Uterus (tissue), 4 donors: ENCODE results near the gene LIME1. TPM values are rescaled to one million over a fixed set of nuclear protein-coding genes. Genes with fewer than 3 reads are reported as not detected.

ENCODE experiments used
- DNase-seq, 2 donors: peaks; one replicate each; pipeline ENCODE4 v3.0.0-alpha.2; 2019 to 2020
- H3K27ac ChIP-seq, 2 donors: fragments of 200-600 bp; sonication (generic); 1 replicate in 1 of 2; 2 replicates in 1 of 2; pipeline ENCODE4 v1.5.1; 2016 to 2018
- H3K27me3 ChIP-seq, 2 donors: fragments of 200-600 bp; sonication (generic); one replicate each; pipeline ENCODE4 v1.5.1; 2018 to 2019; ENCODE audit warnings: control low read depth in 1 of 2
- H3K36me3 ChIP-seq, 2 donors: fragments of 200-600 bp; sonication (generic); one replicate each; pipeline ENCODE4 v1.5.1; 2019; ENCODE audit warnings: control low read depth in 1 of 2
- H3K4me1 ChIP-seq, 2 donors: fragments of 200-600 bp; sonication (generic); one replicate each; pipeline ENCODE4 v1.5.1; 2018 to 2019; ENCODE audit warnings: control low read depth in 1 of 2
- H3K4me3 ChIP-seq, 2 donors: fragments of 200-600 bp; sonication (generic); 1 replicate in 1 of 2; 2 replicates in 1 of 2; pipeline ENCODE4 v1.5.1; 2018 to 2019; ENCODE audit warnings: mild to moderate bottlenecking in 1 of 2
- H3K9me3 ChIP-seq, 2 donors: fragments of 200-600 bp; sonication (generic); one replicate each; pipeline ENCODE4 v1.5.1; 2019; ENCODE audit warnings: control low read depth in 1 of 2
- POLR2A ChIP-seq, 2 donors: fragments of 450-650 bp; IDR thresholded peaks; one replicate each; pipeline ENCODE4 v1.6.1; 2016; ENCODE audit warnings: antibody characterized with exemption in 2 of 2, mild to moderate bottlenecking in 1 of 2, moderate library complexity in 1 of 2
- intact Hi-C: fragments of 100-400 bp; cut with DNase I; formaldehyde crosslinking; loops from one replicate; pipeline ENCODE4 v1.15.1; 2023; ENCODE audit warnings: low total_unique reads
- total RNA-seq, 4 donors: library from RNA; depleted of rRNA in 3 of 4; stranded (reverse); fragments of >200 nt in 3 of 4; gene quantifications; one replicate each; pipeline versions ENCODE4 v1.1.0 to v1.2.4, GENCODE V29; 2014 to 2023
- TF ChIP-seq, protein P1 (sequence below), 4 experiments: fragments of 200-600 bp in 2 of 4; fragments of 450-650 bp in 2 of 4; sonication (generic) in 2 of 4; IDR thresholded peaks; one replicate each; pipeline ENCODE4 v1.5.1; 2016 to 2019; ENCODE audit warnings: antibody characterized with exemption in 4 of 4, mild to moderate bottlenecking in 2 of 4, moderate library complexity in 1 of 4
- donor health status: DM: yes; HTN: yes; CAD: no.

The LIME1 gene
- total RNA-seq, 4 donors from 2014 or later: 2.6 to 10.5 (median 8.4) TPM

DNA sequence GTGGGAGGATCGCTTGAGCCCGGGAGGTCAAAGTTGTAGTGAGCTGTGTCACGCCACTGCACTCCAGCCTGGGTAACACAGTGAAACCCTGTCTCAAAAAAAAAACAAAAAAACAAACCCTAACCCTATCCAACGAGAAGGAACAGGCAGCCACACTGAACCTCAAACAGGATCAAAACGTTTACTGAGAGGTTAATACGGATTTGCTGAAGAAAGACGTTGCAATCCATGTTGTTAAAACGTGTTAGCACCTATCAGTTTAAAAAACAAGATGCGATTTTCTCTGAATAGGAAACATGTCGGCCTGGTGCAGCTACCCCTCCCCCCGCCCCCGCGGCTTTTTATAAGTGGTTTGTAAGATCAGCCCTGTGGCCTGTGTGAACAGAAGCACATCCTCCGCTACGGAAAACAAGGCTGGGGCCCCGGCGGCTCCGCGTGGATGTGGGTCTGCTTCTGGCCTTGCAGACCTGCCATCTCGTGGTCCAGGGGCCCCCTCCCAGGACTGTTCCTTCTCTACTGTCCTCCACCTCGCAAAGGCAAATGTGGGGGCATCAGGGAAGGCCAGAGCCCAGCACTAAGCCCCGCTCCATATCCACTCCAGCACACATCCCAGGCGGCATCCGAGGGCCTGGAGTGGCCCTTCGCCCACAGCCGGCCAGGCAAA is 14.5 kb downstream of the LIME1 start:
- H3K4me1 ChIP-seq: no peaks in the 10 kb centered on the region
- no peak for TF ChIP-seq POLR2A (IDR thresholded peaks at IDR 0.05)
- DNase-seq: no peak

DNA sequence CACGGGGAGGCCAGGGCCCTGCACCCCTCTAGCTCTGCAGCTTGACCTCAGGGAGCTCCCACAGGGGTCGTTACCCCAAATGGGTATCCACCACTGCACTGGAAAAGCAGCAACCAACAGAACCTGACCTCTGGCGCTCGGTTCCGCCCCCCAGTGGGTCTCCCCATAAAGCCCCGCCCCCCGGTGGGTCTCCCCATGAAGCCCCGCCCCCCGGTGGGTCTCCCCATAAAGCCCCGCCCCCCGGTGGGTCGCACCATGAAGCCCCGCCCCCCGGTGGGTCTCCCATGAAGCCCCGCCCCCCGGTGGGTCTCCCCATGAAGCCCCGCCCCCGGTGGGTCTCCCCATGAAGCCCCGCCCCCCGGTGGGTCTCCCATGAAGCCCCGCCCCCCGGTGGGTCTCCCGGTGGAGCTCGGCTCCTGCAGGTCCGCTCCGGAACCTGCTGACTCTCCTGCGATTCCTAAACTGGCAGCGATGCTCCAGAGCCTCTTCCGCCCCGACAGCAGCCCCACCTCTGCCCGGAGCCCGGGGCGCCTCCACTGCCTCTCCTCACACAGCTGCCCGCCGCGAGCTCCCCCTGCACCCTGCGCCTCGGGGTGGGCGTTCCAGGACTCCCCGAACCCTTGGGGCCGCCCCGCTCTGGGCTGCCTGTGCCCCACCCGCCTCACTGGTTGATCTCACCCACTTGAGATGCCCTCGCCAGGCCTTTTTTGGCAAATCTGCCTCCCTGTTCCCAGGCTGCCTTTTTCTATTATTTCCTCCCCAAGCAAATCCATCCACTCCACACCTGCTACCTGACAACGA is 15.2 kb downstream of the LIME1 start:
- Histone ChIP-seq H3K27me3 (no peaks in the 10 kb centered on the region), H3K36me3 (no peaks in the 10 kb centered on the region), H3K4me3 (no peak overlapping the region), H3K9me3 (no peaks in the 10 kb centered on the region), H3K4me1 (no peaks in the 10 kb centered on the region), H3K27ac (no peak overlapping the region)
- no peak for TF ChIP-seq POLR2A (IDR thresholded peaks at IDR 0.05)
- TF ChIP-seq, protein P1, sequence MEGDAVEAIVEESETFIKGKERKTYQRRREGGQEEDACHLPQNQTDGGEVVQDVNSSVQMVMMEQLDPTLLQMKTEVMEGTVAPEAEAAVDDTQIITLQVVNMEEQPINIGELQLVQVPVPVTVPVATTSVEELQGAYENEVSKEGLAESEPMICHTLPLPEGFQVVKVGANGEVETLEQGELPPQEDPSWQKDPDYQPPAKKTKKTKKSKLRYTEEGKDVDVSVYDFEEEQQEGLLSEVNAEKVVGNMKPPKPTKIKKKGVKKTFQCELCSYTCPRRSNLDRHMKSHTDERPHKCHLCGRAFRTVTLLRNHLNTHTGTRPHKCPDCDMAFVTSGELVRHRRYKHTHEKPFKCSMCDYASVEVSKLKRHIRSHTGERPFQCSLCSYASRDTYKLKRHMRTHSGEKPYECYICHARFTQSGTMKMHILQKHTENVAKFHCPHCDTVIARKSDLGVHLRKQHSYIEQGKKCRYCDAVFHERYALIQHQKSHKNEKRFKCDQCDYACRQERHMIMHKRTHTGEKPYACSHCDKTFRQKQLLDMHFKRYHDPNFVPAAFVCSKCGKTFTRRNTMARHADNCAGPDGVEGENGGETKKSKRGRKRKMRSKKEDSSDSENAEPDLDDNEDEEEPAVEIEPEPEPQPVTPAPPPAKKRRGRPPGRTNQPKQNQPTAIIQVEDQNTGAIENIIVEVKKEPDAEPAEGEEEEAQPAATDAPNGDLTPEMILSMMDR (IDR thresholded peaks at IDR 0.05): no peak
- intact Hi-C loops: no loop called here
- DNase-seq: no peak

More for the DNA sequence above, 14.5 kb downstream of the LIME1 start:
- H3K27ac ChIP-seq: no peak overlapping the region
- intact Hi-C loops: no loop called here
- no peaks in the 10 kb centered on the region for H3K36me3 ChIP-seq
- no peaks in the 10 kb centered on the region for H3K27me3 ChIP-seq
- no peak overlapping the region for H3K4me3 ChIP-seq
- no peaks in the 10 kb centered on the region for H3K9me3 ChIP-seq

DNA sequence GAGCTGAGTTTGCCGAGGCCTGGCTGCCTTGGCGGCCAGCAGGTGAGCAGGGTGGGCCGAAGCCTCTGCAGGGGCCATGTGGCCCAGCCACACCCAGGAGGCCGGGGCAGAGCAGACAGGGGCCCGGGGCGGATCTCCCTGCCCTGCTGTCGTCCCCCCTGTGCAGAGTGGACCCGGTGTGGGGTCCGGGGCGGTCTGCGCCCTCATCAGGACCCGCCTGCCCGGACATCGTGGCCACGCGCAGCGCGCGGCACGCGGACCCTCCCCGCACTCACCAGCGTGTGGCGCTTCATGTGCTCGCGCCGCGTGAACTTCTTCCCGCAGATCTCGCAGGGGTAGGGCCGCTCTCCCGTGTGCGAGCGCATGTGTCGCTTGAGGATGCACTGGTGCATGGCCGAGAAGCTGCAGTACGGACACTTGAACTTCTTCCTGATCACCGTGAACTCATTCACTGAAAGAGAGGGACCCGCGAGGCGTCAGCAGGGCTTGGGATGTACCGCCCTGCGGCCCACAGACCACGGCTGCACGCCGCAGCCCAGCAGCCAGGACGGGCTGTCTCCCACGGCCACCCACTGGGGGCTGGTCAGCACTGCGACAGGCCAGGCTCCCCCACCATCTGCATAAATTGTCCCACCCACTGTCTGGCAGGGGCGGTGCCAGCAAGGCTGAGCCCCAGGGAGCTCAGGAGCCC is 16.1 kb downstream of the LIME1 start:
- no peak overlapping the region for H3K27ac ChIP-seq
- no peak overlapping the region for H3K4me3 ChIP-seq
- H3K36me3 ChIP-seq: no peaks in the 10 kb centered on the region
- TF ChIP-seq, protein P1 (IDR thresholded peaks at IDR 0.05): no peak
- TF ChIP-seq POLR2A (IDR thresholded peaks at IDR 0.05): no peak
- no peaks in the 10 kb centered on the region for H3K9me3 ChIP-seq
- DNase-seq: no peak
- H3K27me3 ChIP-seq: no peaks in the 10 kb centered on the region
- no peaks in the 10 kb centered on the region for H3K4me1 ChIP-seq
- intact Hi-C loops: no loop called here

DNA sequence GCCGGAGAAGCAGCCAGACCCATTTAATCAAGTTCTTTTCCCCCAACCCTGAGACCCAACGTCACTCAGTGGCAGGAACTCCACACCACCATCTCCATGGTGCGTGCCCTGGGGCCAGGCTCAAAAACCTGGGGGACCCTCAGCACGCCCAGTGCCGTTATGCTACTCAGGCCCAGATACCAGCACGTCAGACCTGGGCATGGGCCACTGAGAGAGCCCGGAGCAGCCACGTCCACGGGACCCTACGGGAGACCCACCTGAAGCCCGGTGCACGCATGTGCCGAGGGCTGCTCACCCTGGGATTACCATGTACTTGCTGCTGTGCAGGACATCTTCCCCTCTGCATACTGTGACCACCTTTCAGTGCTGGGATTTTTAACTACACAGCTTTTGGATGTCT is 16.9 kb downstream of the LIME1 start:
- H3K27me3 ChIP-seq: no peaks in the 10 kb centered on the region
- no peak overlapping the region for H3K4me3 ChIP-seq
- no peaks in the 10 kb centered on the region for H3K4me1 ChIP-seq
- H3K27ac ChIP-seq: no peak overlapping the region
- no peaks in the 10 kb centered on the region for H3K9me3 ChIP-seq
- TF ChIP-seq, protein P1 (IDR thresholded peaks at IDR 0.05): no peak
- TF ChIP-seq POLR2A (IDR thresholded peaks at IDR 0.05): no peak
- DNase-seq: no peak
- H3K36me3 ChIP-seq: no peaks in the 10 kb centered on the region
- intact Hi-C loops: no loop called here

DNA sequence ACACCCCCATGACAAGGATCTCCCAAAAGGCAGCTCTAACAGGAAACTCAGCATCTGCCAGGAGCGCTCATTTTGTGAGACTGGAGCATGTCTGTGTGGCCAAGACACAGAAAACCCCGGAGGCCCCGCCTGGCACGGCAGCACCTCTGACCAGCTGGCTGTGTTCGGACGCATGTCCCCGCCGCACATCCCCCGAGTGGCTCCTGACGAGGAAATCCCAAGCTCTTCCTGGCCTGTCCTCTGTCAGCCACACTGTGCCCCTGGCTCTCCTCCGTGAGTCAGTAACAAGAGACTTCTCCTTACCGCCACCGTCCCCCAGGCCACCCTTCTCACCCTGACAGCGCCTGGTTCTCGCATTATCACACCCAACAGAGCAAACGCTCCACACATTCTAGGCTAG is 17.5 kb downstream of the LIME1 start:
- DNase-seq: no peak
- Histone ChIP-seq H3K36me3 (no peaks in the 10 kb centered on the region), H3K9me3 (no peaks in the 10 kb centered on the region), H3K4me3 (no peak overlapping the region), H3K27ac (no peak overlapping the region), H3K27me3 (no peaks in the 10 kb centered on the region), H3K4me1 (no peaks in the 10 kb centered on the region)
- TF ChIP-seq, protein P1 (IDR thresholded peaks at IDR 0.05): no peak
- no peak for TF ChIP-seq POLR2A (IDR thresholded peaks at IDR 0.05)
- intact Hi-C loops: no loop called here
